Measurements from ENCODE around the gene LOX.

Gene LOX

DNA sequence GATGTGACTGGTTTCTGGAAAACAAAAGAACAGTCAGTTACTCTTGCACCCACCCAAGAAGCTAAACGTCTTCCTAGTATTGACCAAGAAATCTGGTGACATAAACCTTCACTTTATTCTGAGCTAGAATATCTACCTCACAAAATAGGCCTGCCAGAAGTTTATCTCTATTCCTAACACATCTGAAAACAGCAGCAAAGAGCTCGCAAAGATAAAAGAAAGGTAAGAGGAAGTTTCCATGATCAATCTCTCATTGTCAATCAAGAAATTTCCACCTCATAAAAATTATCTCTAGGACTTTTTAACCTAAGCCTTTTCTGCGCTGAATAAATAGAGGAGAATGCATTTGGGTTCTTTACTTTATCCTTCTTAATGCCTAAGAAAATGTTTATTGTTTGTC, 34.0 kb upstream of the LOX start:
- DNase-seq (ENCODE audit: low spot score): no peak
- TF ChIP-seq, protein P1, sequence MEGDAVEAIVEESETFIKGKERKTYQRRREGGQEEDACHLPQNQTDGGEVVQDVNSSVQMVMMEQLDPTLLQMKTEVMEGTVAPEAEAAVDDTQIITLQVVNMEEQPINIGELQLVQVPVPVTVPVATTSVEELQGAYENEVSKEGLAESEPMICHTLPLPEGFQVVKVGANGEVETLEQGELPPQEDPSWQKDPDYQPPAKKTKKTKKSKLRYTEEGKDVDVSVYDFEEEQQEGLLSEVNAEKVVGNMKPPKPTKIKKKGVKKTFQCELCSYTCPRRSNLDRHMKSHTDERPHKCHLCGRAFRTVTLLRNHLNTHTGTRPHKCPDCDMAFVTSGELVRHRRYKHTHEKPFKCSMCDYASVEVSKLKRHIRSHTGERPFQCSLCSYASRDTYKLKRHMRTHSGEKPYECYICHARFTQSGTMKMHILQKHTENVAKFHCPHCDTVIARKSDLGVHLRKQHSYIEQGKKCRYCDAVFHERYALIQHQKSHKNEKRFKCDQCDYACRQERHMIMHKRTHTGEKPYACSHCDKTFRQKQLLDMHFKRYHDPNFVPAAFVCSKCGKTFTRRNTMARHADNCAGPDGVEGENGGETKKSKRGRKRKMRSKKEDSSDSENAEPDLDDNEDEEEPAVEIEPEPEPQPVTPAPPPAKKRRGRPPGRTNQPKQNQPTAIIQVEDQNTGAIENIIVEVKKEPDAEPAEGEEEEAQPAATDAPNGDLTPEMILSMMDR (IDR thresholded peaks at IDR 0.05; ENCODE audit: extremely low read depth, insufficient read depth, missing control alignments): no peak
- in situ Hi-C loops (cut with MboI; ENCODE audit: low pct_unique_long_range_greater_than_20kb, low sequenced_read_pairs, unreplicated experiment): no loop called here

DNA sequence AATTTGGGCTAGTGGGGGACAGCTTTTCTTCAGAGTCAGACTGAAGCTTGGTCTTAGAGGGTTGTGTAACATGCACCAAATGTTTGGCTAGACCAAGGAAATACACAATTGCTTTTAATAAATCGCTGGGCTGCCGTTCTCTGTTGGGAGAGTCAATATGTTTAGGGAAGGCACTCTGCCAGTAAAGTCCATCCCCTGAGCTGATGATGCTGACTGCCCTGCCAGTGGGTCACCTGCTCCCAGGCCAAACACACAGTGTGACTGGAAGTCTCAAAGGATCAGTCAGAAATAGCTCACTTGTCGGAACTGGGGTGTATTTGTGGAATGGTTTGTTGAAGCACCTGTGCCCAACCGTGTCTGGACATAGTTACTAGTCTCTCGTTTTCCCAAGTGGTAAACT, 33.4 kb upstream of the LOX start:
- TF ChIP-seq, protein P1 (IDR thresholded peaks at IDR 0.05; ENCODE audit: extremely low read depth, insufficient read depth, missing control alignments): no peak
- no peak for DNase-seq (ENCODE audit: low spot score)
- in situ Hi-C loops (cut with MboI; ENCODE audit: low pct_unique_long_range_greater_than_20kb, low sequenced_read_pairs, unreplicated experiment): no loop called here

DNA sequence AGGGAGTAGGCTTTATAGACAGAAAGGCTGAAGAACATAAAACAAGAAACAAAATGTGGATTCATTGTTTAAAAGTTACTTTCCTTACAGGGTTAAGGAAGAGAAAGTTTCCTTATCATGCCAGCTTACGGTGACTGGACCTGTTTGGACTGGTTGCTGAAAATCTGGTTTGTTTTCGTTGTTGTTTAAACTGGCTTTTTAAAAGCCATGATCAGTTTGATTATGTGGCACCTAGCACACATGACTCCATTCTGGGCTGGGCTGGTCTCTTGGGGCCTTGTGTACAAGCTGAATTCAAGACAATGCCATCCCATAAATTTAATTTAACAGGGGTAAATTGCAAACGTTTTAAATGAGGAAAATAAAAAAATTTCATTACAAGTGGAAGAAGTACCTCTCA, 32.9 kb upstream of the LOX start:
- in situ Hi-C loops (cut with MboI; ENCODE audit: low pct_unique_long_range_greater_than_20kb, low sequenced_read_pairs, unreplicated experiment): no loop called here
- no peak for DNase-seq (ENCODE audit: low spot score)
- TF ChIP-seq, protein P1 (IDR thresholded peaks at IDR 0.05; ENCODE audit: extremely low read depth, insufficient read depth, missing control alignments): no peak

DNA sequence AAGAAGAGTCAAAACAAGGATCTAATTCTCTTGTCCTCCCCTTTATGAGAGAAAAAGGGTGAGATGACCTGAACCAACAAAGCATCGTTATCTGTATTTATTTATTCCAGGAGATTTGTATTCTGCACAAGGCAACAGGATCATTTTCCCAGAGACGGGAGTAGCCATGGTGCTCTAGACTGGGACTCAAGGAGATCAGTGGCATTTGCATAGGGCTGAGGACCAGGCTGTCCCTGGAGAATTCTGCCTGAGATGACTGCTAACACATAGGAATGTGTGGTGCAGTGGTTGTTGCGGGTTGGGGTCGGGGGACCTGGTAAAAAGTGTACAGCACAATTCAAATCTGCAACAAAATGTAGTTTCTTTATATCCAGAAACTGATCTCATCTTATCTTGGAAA, 29.0 kb upstream of the LOX start:
- in situ Hi-C loops (cut with MboI; ENCODE audit: low pct_unique_long_range_greater_than_20kb, low sequenced_read_pairs, unreplicated experiment): no loop called here
- DNase-seq (ENCODE audit: low spot score): no peak

DNA sequence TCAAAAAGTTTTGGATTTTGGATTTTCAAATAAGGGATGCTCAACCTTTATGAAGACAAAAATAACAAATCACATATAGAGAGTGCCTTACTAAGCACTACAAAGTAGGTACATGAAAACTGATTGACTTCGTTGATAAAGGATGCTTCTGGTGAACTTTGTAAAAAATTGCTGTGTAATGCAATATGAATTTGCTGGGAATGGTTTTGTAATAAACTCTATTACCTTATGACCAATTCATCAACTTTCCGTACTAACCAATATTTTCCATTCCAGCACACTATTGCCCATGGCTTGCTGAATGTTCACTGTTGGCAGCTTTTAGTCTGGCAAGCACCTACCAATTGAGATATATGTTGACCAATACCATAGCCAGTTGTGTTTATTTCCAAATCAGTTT, 27.9 kb upstream of the LOX start:
- TF ChIP-seq, protein P1 (IDR thresholded peaks at IDR 0.05; ENCODE audit: extremely low read depth, insufficient read depth, missing control alignments): no peak
- in situ Hi-C loops (cut with MboI; ENCODE audit: low pct_unique_long_range_greater_than_20kb, low sequenced_read_pairs, unreplicated experiment): no loop called here
- no peak for DNase-seq (ENCODE audit: low spot score)

More for the DNA sequence above, 29.0 kb upstream of the LOX start:
- TF ChIP-seq, protein P1 (IDR thresholded peaks at IDR 0.05; ENCODE audit: extremely low read depth, insufficient read depth, missing control alignments): no peak

DNA sequence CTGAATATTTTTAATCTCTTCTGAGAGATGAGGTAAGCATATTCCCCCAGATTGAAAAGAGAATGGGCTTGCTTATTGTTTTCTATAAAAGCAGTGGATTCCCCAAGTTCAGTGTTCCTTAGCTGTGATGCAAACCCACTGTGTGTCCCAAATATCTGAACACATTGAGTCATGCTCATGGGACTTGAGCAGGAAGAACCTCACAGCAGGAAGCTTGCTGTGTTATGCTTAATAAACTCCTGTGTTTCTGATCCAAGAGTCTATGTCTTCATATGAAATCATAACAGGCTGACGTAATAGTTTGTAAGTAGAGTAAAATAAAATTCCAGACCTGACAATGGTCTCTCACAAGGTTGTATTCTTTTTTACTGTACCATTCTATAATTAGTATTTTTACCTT, 24.8 kb upstream of the LOX start:
- TF ChIP-seq, protein P1 (IDR thresholded peaks at IDR 0.05; ENCODE audit: extremely low read depth, insufficient read depth, missing control alignments): no peak
- in situ Hi-C loops (cut with MboI; ENCODE audit: low pct_unique_long_range_greater_than_20kb, low sequenced_read_pairs, unreplicated experiment): no loop called here
- no peak for DNase-seq (ENCODE audit: low spot score)
